Endometrium (tissue), 2 donors: ENCODE results near the gene RNU11.
"Not testable (repeated sequence)": the region's sequence is repeated elsewhere in the genome, so short reads cannot be mapped to it uniquely, and the experiment has no call there.

ENCODE experiments used
- FAIRE-seq: peaks from 2 replicates; lab custom pipeline; 2012; peaks lifted over from hg19 to GRCh38; lab: Jason Lieb, UNC
- donor health status: control.
- donor health status: control.

RNU11 gene

GRCh38 chr1:28648474-28649198 is at the start of gene RNU11:
Gene RNU11, plus strand, starts transcription at chr1:28648600.
- FAIRE-seq: peak; percentile 94

DNA sequence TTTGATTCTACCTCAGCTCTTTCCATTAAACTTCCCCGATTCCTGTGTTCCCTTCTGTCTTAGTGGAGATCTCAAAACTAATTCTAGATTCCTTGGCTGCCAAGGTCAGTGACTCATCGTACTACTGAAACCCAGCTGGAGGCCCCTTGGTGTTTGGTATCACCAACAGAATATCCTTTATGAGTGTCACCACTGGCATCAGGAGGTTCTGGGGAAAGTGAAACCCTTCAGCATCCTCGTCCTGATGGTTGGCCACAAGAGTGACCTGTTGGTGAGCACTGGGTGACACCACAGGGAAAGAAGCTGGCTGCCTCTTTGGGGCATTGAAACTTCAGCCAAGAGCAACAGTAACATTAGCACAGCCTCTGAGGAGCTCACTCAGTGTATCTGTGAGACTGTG is 46.7 kb upstream of the RNU11 start:
- FAIRE-seq: no peak

DNA sequence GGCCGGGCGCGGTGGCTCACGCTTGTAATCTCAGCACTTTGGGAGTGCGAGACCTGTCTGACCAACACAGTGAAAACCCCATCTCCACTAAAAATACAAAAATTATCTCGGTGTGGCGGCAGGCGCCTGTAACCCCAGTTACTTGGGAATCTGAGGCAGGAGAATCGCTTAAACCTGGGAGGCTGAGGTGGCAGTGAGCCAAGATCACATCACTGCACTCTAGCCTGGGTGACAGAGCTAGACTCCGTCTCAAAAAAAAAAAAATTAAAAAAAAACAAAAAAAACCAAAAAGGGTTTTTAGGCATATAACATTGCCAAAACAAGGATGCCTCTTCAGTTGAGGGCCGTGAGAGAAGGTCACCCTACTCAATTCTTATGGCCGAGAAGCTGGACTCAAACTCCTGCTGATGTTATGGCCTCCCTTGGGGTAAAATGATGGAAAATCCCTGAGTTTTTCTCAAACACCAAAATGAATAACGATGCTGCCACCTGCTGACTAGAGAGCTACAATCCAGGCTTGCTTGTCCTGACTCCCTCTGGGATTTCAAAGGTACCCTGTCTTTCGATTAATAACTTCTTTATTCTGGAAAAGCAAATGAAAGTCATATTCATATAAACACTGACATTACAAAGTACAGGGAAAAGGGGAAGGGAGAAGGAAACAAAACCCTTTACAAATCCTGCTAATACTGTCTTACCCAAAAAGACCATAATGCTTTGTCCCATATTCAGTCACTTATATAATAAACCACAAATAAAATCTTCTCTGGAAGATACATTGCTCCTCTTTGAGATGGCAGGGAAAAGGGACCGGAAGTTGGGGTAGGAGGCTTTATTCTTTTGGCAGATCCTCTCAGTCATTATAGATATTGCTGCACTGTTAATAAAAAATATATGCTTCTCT is 45.6 kb upstream of the RNU11 start:
- no peak for FAIRE-seq

DNA sequence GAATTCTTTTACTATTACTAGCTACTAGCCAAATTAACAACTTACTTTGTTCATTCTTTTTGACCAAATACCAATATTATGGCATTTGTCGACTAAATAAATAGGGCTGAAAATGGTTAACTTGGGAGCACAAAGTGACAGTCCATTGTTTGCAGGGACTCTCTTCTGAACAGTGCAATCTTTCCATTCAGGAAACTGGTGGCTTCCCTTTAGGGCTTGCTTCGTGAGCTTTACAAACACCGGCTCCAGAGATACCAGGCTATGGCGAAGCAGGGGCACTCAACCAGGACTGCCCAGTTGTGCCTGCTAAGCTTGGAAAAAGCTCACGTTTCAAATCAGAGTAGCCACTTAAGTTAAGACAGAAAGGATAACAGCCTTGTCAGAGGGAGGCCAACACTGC is 44.0 kb upstream of the RNU11 start:
- no peak for FAIRE-seq

- FAIRE-seq: no peak
Observed at GRCh38 chr1:28604962-28605361, 43.4 kb upstream of the RNU11 start.

DNA sequence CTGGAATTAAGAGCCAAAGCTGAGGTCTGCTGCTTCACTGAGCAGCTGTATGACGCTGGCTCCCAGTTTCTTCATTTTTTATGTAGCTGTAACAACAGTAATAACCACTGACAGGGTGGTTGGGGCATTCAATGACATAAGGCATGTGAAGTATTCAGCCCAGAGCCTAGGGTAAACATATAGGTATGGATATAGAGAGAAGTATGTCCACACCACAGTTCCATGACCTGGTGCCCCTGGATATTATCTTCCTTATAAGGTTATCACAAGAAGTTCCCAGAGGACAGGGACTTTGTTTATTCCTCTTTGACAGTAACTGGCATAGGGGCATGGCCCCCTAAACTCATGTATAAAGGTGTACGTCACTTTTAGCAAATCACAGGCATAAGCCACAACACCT is 41.6 kb upstream of the RNU11 start:
- FAIRE-seq: no peak

GRCh38 chr1:28613175-28613574 is 35.2 kb upstream of the RNU11 start:
- no peak for FAIRE-seq

- FAIRE-seq: no peak
Observed at GRCh38 chr1:28631713-28632112, 16.7 kb upstream of the RNU11 start.

DNA sequence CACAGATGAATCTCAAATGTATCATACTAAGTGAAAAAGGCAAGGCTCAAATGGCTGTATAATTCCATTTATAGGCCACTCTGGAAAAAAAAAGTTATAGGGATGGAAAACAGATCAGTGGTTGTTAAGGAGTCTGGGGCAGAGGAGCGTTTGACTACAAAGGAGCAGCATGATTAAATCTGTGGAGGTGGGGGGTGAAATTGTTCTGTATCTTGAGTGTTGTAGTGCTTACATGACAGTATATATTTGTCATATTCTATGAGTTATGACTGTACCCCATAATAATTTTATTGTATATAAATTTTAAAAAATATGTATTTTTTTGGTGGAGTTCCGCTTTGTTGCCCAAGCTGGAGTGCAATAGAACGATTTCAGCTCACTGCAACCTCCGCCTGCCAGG is 15.8 kb upstream of the RNU11 start:
- no peak for FAIRE-seq

DNA sequence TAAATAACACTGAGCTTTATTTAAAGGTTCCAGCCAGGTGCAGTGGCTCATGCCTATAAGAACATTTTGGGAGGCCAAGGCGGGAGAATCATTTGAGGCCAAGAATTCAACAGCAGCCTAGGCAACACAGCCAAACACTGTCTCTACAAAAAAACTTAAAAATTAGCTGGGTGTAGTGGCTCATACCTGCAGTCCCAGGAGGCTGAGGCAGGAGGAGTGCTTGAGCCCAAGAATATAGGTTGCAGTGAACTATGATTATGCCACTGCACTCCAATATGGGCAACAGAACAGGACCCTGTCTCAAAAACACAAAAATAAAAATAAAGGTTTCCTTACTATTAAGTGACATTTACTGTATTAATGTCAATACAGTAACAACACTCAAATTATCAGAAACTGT is 7.6 kb upstream of the RNU11 start:
- FAIRE-seq: no peak

GRCh38 chr1:28642056-28642846 is 6.1 kb upstream of the RNU11 start:
- FAIRE-seq: no peak

- no peak for FAIRE-seq
Observed at GRCh38 chr1:28642847-28643635, 5.4 kb upstream of the RNU11 start, which contains the start of gene TAF12. Gene TAF12, minus strand, starts transcription at chr1:28643067. Its CDS starts 20,986 bp downstream, at chr1:28622081.

- no peak for FAIRE-seq
Observed at GRCh38 chr1:28644494-28644893, 3.9 kb upstream of the RNU11 start.

DNA sequence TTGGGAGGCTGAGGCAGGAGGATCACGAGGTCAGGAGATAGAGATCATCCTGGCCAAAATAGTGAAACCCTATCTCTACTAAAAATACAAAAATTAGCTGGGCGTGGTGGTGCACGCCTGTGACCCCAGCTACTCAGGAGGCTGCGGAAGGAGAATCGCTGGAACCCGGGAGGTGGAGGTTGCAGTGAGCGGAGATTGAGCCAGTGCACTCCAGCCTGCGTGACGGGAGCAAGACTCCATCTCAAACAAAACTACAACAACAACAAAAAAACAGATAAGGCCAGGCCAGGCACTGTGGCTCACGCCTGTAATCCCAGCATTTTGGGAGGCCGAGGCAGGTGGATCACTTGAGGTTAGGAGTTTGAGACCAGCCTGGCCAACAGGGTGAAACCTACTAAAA is 3.0 kb upstream of the RNU11 start:
- FAIRE-seq: not testable (repeated sequence)

- FAIRE-seq: no peak
Observed at GRCh38 chr1:28646040-28646439, 2.4 kb upstream of the RNU11 start.

DNA sequence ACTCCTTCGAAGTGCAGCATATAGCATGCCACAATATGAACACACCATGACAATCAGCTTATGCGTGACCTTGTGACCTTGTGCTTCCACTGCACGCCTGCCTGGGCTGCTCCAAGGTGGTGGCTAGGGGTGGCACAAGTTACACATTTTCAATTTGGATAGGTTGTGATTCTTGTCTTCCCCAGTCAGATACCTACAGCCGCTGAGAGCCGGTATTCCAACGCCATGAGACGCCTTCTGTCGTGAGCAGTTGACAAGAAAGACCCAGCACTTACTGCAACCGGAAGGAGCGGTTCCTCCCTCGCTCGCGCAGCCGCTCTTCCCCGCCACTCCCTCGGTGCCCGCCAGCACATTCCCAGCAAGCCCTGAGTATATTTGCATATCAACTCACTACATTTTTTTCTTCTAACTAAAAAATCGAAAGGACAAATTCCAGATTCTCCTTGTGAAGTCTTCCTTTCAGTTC is 359 bp upstream of the RNU11 start:
- no peak for FAIRE-seq

GRCh38 chr1:28653063-28653462 is 4.7 kb downstream of the RNU11 start:
- FAIRE-seq: not testable (repeated sequence)

- not testable (repeated sequence) for FAIRE-seq
Observed at GRCh38 chr1:28653870-28654269, 5.5 kb downstream of the RNU11 start.

- FAIRE-seq: not testable (repeated sequence)
Observed at GRCh38 chr1:28655448-28656311, 7.3 kb downstream of the RNU11 start.

DNA sequence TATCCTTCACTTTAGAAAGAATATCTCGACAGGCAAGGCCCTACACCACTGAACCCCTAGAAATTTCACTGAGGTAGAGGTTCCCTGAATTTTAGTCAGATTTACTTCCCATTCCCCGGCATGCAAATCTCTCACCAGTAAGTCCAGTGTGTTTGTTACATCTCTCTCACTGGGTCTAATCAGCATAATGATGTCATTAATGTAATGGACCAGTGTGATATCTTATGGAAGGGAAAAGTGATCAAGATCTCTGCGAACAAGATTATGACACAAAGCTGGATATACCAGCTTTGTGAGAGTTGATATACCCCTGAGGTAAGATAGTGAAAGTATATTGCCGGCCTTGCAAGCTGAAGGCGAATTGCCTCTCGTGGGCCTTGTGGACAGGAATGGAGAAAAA is 7.9 kb downstream of the RNU11 start:
- FAIRE-seq: no peak
